HG02870 (cell line): ENCODE data around the gene CRIP3.
"Not testable (repeated sequence)": the region's sequence is repeated elsewhere in the genome, so short reads cannot be mapped to it uniquely, and the experiment has no call there.

Experiments used
- ATAC-seq: cut with Tn5 transposase; IDR thresholded peaks from one replicate; pipeline ENCODE4 v1.9.1; 2021; ENCODE audit warnings: mild to moderate bottlenecking, moderate library complexity; ENCODE audit not compliant: unreplicated experiment

CRIP3 gene

GRCh38 chr6:43308101-43308989, at the start of gene CRIP3:
Gene CRIP3 (minus strand): TSS chr6:43308826. CDS start chr6:43308792, 34 bp downstream.
- ATAC-seq: peak; percentile 42

- ATAC-seq: no peak
These were observed 47.4 kb upstream of the CRIP3 start for GRCh38 chr6:43355862-43356590.

GRCh38 chr6:43351951-43352350, 43.3 kb upstream of the CRIP3 start:
- ATAC-seq: not testable (repeated sequence)

DNA sequence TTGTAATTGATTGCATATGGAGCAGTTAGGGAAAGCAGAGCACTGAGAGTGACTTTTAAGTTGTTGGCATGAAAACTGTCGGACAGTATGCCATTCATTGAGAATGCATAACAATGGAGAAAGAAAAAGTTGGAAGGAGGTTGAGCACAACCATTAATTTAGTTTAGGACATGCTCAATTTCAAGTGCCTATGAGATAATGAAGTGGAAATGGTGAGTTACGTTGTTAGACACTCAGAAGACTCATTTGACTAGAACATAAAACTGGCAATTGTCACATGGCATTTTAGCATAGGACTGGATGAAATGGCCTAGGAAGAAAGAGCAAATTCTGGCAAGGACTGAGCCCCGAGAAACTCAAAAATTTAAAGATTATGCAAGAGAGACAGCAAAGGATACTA, 38.8 kb upstream of the CRIP3 start:
- ATAC-seq: no peak

DNA sequence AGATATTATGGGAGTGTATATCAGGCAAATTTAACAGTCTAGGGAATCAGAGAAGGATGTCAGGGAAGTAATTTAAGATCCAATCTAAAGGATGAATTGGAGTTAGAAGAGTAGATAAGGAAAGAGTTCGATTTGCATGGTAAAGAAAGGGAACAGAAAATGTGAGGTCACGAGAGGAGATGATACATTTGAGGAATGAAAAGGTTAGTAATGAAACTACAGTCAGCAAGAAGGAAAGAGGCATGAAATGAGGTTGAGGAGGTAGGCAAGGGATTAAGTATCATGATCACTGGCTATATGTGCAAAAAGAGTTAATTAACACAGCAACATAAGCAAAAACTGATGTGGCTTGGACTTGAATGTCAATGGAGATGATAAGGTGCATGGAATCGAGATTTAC, 38.4 kb upstream of the CRIP3 start:
- ATAC-seq: no peak

DNA sequence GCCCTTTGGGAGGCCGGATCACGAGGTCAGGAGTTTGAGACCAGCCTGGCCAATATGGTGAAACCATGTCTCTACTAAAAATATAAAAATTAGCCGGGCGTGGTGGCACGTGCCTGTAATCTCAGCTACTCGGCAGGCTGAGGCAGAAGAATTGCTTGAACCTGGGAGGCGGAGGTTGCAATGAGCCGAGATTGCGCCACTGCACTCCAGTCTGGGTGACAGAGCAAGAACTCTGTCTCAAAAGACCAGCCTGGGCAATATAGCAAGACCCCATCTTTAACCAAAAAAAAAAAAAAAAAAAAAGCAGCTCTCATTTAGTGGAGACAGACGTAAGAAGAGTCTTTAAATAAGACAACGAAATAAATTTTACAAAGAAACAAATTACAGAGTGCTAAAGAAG, 37.6 kb upstream of the CRIP3 start:
- not testable (repeated sequence) for ATAC-seq

- no peak for ATAC-seq
These were observed 30.5 kb upstream of the CRIP3 start for GRCh38 chr6:43339168-43339567.

DNA sequence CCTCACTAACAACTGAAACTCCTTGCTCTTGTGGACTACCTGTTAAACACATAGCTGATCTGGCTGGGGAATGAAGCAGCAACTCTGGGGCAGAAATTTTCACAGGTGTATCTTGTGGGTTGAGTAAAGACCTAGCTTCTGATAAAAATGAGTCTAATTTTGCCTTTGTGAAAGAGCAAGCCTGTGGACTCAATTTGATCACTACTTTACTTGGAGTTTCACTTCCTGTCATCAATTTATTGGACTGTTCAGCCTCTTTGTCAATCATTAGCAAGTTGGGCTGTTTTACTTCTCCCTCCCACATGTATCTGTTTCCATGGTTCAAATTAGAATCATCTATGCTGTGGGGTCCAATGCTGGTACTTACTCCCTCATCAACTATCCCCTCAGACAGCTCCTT, 29.6 kb upstream of the CRIP3 start:
- no peak for ATAC-seq

- ATAC-seq: no peak
These were observed 27.8 kb upstream of the CRIP3 start for GRCh38 chr6:43336382-43336781.

DNA sequence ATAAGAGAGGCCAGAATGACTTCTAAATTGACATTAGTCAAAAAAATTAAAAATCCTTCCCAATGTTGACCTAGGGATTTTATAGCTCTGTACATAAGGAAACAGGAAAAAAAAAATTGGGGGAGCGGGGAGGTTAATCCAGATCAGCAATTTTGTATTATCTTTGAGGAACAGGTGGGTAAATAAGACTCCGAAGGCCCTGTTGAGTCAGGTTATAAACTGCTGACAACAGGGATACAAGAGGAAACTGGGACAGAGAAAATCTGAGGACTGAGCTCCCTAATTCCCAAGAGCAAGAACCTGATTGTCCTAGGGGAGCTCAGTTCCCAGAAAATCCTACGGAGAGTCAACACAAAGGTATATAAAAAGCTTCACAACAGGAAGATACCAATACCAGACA, 26.8 kb upstream of the CRIP3 start:
- no peak for ATAC-seq

- no peak for ATAC-seq
These were observed 26.0 kb upstream of the CRIP3 start for GRCh38 chr6:43334466-43335095.

GRCh38 chr6:43331891-43332290, 23.3 kb upstream of the CRIP3 start:
- no peak for ATAC-seq

GRCh38 chr6:43331470-43331869, 22.8 kb upstream of the CRIP3 start:
- ATAC-seq: no peak

- no peak for ATAC-seq
These were observed 19.9 kb upstream of the CRIP3 start for GRCh38 chr6:43328528-43328927.

- ATAC-seq: no peak
These were observed 17.2 kb upstream of the CRIP3 start for GRCh38 chr6:43325876-43326275.

DNA sequence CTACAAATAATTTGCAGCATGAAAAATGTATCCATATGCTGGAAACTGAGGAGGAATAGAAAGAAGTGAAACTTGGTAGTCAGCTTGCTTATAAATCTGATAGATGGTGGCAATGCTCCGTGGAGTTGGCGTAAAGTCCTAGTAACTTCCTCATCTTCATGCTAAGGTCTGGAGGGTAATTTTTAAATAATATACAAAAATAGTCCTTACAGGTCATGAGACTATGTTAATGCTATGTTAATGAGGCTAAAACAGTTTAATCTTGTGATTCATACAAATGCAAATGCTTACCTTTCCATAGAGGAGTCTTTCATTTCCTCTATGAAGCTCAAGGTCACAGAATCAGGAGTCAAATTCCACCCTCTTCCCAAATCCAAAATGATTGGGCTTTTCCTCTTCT, 9.4 kb upstream of the CRIP3 start:
- no peak for ATAC-seq

GRCh38 chr6:43313813-43314212, 5.2 kb upstream of the CRIP3 start:
- no peak for ATAC-seq

DNA sequence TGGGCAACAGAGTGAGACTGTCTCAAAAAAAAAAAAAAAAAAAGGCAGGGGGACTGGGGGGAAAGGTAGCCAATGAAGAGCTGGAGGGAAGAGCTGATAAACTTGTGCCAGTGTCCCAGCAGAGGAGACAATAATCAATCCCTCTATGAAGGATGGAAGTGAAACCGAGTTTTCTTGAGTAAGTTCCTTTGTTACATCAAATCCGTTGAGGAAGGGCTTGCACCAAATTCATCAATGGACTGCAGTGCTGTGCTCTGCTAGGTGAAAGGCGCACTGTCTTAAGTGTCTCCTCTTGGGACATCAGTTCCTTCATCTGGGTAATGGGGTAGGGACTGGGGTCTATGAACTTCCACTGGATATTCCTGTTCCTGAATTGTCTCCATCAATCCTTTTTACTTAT, 3.0 kb upstream of the CRIP3 start:
- no peak for ATAC-seq

DNA sequence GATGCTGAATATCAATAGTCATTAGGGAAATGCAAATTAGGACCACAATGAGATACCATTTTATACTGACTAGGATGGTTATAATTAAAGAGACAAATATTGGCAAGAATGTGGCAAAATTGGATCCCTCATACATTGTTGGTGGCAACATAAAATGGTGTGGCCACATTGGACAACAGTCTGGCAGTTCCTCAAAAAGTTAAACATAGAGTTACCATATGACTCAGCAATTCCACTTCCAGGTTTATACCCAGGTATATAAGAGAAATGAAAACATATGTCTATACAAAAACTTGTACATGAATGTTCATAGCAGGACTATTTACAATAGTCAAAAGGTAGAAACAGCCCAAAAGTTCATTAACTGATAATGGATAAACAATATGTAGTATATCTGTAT, 2.0 kb upstream of the CRIP3 start:
- ATAC-seq: no peak

GRCh38 chr6:43310134-43310533, 1.5 kb upstream of the CRIP3 start:
- ATAC-seq: no peak

DNA sequence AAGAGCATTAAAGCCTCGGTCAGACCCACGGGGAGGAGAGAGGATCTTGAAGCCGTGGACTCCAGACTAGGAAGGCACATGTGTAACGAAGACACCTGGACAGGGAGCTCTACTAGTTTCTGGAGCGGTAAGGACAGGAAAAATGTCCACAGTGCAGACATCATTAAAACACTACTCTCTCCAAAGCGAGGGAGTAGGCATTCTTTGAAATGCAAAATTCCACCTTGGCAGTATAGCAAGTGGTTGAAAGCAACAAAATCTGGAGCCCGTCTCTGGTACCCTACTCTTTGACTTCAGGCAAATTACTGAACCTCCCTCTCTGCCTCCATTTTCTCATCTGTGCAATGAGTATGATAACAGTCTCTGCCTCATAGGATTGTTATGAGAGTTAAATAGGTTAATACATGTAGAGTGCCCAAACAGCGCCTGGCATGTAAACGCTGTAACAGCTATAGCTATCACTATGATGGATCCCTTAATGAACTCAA, 408 bp upstream of the CRIP3 start:
- no peak for ATAC-seq
